Neutrophil (primary cell): Measurements from ENCODE around the gene TMEM120A.

ENCODE experiments used
- H3K27ac ChIP-seq: fragments of 200-600 bp; sonication (generic); 2 replicates; pipeline ENCODE4 v1.5.1; 2016; ENCODE audit warnings: mild to moderate bottlenecking, moderate library complexity
- H3K27me3 ChIP-seq: fragments of 200-600 bp; sonication (generic); 2 replicates; pipeline ENCODE4 v1.6.0; 2016; ENCODE audit warnings: mild to moderate bottlenecking
- H3K36me3 ChIP-seq: fragments of 200-600 bp; sonication (generic); 2 replicates; pipeline ENCODE4 v1.5.1; 2017
- H3K4me1 ChIP-seq, 2 experiments: fragments of 200-600 bp in 1 of 2; sonication (generic) in 1 of 2; 1 replicate in 1 of 2; 2 replicates in 1 of 2; pipeline versions ENCODE4 v1.5.1 to v1.6.1; 2013 to 2016; ENCODE audit warnings: low read depth in 1 of 2, low read length in 1 of 2, mild to moderate bottlenecking in 1 of 2, moderate library complexity in 1 of 2; ENCODE audit not compliant: control insufficient read depth in 1 of 2, insufficient read depth in 1 of 2
- H3K4me3 ChIP-seq, 2 experiments: fragments of 200-600 bp in 1 of 2; sonication (generic) in 1 of 2; 1 replicate in 1 of 2; 2 replicates in 1 of 2; pipeline ENCODE4 v1.5.1; 2013 to 2016; ENCODE audit warnings: low read depth in 1 of 2, low read length in 1 of 2, mild to moderate bottlenecking in 1 of 2, moderate library complexity in 1 of 2
- H3K9me3 ChIP-seq: fragments of 200-600 bp; sonication (generic); 2 replicates; pipeline ENCODE4 v1.5.1; 2016
- TF ChIP-seq, protein P1 (sequence below): fragments of 200-600 bp; sonication (generic); IDR thresholded peaks from 2 replicates; pipeline ENCODE4 v1.5.1; 2016; ENCODE audit warnings: antibody characterized with exemption

Gene TMEM120A

DNA sequence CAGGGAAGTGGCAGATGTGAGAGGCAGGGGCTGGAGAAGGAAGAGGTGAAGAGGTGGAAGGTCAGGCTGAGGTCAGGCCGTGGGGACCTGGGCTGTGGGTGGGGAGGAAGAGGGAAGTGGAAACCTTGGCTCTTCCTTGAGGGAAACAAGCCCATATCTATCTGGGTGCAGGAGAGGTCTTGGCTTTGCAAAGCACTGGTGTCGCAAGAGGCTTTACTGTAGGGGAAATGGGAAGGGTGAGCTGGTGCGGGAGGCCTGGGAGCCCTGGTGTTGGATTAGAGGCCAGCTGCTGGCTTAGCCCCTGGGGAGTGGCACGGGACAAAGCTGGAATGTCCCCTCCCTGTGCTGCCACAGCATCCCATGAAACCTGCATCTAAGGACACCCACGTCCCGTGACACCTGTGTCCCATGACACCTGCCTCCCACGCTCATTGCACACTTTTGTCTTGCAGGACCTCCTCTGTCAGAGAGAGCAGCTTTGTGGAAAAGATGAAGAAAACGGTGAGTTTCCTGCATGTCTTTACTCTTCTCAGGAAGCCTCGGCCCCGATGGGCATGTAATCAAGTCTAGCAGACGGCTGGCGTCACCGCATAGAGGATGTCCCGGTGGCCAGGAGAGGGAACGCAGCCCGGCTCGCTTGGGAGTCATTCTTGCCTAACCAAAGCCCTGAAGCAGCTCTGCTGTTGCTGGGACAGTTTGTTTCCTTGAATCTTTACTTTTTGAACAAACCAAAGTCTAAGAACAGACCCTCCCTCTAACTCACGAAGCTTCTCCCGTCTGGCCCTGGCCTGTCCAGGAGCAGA is 22.2 kb downstream of the TMEM120A start:
- H3K27ac ChIP-seq: peak overlapping the region; percentile 45
- TF ChIP-seq, protein P1, sequence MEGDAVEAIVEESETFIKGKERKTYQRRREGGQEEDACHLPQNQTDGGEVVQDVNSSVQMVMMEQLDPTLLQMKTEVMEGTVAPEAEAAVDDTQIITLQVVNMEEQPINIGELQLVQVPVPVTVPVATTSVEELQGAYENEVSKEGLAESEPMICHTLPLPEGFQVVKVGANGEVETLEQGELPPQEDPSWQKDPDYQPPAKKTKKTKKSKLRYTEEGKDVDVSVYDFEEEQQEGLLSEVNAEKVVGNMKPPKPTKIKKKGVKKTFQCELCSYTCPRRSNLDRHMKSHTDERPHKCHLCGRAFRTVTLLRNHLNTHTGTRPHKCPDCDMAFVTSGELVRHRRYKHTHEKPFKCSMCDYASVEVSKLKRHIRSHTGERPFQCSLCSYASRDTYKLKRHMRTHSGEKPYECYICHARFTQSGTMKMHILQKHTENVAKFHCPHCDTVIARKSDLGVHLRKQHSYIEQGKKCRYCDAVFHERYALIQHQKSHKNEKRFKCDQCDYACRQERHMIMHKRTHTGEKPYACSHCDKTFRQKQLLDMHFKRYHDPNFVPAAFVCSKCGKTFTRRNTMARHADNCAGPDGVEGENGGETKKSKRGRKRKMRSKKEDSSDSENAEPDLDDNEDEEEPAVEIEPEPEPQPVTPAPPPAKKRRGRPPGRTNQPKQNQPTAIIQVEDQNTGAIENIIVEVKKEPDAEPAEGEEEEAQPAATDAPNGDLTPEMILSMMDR: no peak
- H3K27me3 ChIP-seq: no peaks in the 10 kb centered on the region
- H3K36me3 ChIP-seq: peaks cover 26% of the 10 kb centered on the region
- H3K9me3 ChIP-seq: no peaks in the 10 kb centered on the region
- peaks cover 24 to 25% of the 10 kb centered on the region in 2 experiments for H3K4me1 ChIP-seq
- H3K4me3 ChIP-seq: no peak overlapping the region

DNA sequence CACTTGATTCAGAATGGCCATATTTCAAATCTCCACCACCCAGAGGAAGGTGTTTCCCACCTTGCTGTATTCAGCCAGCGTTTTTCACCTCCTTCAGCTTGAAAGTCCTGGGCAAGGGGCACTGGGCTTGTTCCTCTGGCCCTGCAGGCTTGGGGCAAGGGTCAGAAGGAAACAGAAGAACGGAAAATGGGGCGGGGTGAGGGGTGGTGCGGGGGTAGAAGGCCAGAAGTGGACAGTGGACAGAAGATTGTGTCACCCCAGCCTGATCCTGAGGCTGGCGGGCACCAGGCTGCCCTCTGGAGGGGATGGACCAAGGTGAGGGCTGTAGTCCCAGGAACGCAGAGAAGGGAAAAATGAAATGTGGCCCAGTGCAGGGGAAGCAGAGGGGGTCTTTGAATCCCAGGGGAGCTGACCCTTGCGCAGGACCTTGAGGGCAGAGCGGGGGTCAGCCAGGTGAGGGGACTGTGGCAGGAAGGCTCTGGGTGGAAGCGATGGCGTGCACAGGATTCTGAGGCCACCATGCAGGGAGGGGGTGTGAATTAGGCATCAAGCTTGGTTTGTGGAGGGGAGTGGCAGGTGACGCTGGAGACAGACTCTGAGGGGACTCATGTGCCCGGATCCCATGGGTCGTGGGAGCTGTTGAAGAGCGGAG is 23.0 kb downstream of the TMEM120A start:
- TF ChIP-seq, protein P1: no peak
- Histone ChIP-seq H3K9me3 (no peaks in the 10 kb centered on the region), H3K36me3 (peaks cover 26% of the 10 kb centered on the region), H3K27ac (peak overlapping the region; percentile 45), H3K27me3 (no peaks in the 10 kb centered on the region), H3K4me3 (no peak overlapping the region), H3K4me1 (peaks cover 27 to 28% of the 10 kb centered on the region in 2 experiments)

DNA sequence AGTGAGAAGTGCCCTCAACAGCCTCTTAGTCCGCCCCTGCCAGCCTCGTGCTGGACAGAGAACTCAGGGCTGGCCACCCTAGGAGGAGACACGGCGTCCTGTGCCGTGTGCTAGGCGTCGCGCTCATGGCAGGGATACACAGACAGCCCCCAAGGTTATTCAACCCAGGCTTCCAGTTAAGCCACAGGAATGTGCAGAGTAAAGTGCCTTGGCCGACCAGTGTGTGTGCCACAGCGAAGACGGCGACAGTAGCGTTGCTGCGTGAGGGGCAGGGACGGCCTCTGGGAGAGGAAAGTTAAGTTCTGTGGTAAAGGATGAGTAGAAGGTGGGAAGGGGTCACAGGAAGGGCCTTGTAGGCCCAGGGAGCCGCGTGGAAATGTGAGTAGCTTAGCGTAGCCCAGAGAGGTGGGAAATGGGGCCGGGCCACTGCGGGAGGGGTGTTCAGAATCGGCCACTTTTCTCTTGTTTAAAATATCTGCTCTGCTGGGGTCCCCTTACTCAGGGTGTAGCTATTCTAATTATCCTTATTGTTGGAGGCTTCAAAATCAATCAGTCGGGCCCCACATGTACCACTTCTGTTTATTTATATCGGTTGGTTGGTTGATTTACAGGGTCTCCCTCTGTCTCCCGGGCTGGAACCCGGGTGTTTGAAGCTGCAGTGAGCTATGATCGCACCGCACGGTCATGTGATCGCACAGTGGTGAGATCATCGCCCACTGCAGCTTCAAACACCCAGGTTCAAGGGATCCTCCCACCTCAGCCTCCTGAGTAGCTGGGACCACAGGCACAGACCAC is 24.5 kb downstream of the TMEM120A start:
- Histone ChIP-seq H3K36me3 (peaks cover 40% of the 10 kb centered on the region), H3K27ac (no peak overlapping the region), H3K9me3 (no peaks in the 10 kb centered on the region), H3K27me3 (no peaks in the 10 kb centered on the region), H3K4me1 (peaks cover 27 to 28% of the 10 kb centered on the region in 2 experiments), H3K4me3 (no peak overlapping the region)
- TF ChIP-seq, protein P1: no peak

- Histone ChIP-seq H3K27me3 (no peaks in the 10 kb centered on the region), H3K4me1 (peaks cover 27 to 28% of the 10 kb centered on the region in 2 experiments), H3K9me3 (no peaks in the 10 kb centered on the region), H3K27ac (no peak overlapping the region), H3K36me3 (peaks cover 40% of the 10 kb centered on the region), H3K4me3 (no peak overlapping the region)
- TF ChIP-seq, protein P1: no peak
These were observed 25.2 kb downstream of the TMEM120A start for GRCh38 chr7:75969182-75969581.

- Histone ChIP-seq H3K27ac (no peak overlapping the region), H3K36me3 (peaks cover 34% of the 10 kb centered on the region), H3K4me3 (no peak overlapping the region), H3K27me3 (no peaks in the 10 kb centered on the region), H3K9me3 (no peaks in the 10 kb centered on the region), H3K4me1 (peaks cover 27 to 28% of the 10 kb centered on the region in 2 experiments)
- TF ChIP-seq, protein P1: no peak
These were observed 25.8 kb downstream of the TMEM120A start for GRCh38 chr7:75968561-75969001.
